OCI-LY1 (cell line): ENCODE results near the gene DDX1.

Experiments
- CTCF ChIP-seq: fragments of 200-600 bp; sonication (generic), shearing (Covaris generic); IDR thresholded peaks from 2 replicates; pipeline ENCODE4 v1.5.1; 2017; ENCODE audit warnings: mild to moderate bottlenecking, antibody characterized with exemption, low read length, moderate library complexity, mixed read lengths
- EZH2 ChIP-seq: fragments of 200-600 bp; sonication (generic), shearing (Covaris generic); IDR thresholded peaks from 2 replicates; pipeline ENCODE4 v1.8.0; 2017; ENCODE audit warnings: borderline replicate concordance, mixed run types, mild to moderate bottlenecking, antibody characterized with exemption, low read length, moderate library complexity, mixed read lengths

GRCh38 chr2:15543053-15543452, 48.6 kb upstream of the DDX1 start:
- TF ChIP-seq EZH2 (no peak), CTCF (no peak)
